GM19193 (cell line): ENCODE results near the gene NBEAL2.

Experiments used
- POLR2A ChIP-seq: IDR thresholded peaks from 4 replicates; pipeline ENCODE4 v1.6.1; 2011; ENCODE audit not compliant: insufficient read depth, insufficient read length; ENCODE audit errors: extremely low read depth

Gene NBEAL2, protein sequence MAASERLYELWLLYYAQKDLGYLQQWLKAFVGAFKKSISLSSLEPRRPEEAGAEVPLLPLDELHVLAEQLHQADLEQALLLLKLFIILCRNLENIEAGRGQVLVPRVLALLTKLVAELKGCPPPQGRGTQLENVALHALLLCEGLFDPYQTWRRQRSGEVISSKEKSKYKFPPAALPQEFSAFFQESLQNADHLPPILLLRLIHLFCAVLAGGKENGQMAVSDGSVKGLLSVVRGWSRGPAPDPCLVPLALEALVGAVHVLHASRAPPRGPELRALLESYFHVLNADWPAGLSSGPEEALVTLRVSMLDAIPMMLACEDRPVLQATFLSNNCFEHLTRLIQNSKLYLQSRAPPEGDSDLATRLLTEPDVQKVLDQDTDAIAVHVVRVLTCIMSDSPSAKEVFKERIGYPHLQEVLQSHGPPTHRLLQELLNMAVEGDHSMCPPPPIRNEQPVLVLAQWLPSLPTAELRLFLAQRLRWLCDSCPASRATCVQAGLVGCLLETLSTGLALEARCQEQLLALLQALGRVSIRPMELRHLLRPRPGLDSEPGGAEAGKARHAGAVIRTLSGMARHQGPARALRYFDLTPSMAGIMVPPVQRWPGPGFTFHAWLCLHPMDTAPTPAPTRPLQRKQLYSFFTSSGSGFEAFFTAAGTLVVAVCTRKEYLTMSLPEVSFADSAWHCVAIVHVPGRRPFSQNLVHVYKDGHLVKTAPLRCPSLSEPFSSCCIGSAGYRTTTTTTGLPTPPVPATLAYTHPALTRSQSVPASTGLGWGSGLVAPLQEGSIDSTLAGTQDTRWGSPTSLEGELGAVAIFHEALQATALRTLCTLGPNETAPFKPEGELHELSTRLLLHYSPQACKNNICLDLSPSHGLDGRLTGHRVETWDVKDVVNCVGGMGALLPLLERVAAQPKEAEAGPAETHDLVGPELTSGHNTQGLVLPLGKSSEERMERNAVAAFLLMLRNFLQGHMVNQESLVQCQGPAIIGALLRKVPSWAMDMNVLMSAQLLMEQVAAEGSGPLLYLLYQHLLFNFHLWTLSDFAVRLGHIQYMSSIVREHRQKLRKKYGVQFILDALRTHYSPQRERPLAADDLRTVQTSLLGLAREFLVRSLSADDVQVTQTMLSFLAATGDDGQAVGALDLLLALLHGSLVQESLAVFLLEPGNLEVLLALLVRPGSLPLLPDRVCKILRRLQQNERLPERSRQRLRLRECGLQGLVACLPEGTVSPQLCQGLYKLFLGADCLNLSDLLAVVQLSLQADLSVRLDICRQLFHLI (N-terminal part only)

DNA sequence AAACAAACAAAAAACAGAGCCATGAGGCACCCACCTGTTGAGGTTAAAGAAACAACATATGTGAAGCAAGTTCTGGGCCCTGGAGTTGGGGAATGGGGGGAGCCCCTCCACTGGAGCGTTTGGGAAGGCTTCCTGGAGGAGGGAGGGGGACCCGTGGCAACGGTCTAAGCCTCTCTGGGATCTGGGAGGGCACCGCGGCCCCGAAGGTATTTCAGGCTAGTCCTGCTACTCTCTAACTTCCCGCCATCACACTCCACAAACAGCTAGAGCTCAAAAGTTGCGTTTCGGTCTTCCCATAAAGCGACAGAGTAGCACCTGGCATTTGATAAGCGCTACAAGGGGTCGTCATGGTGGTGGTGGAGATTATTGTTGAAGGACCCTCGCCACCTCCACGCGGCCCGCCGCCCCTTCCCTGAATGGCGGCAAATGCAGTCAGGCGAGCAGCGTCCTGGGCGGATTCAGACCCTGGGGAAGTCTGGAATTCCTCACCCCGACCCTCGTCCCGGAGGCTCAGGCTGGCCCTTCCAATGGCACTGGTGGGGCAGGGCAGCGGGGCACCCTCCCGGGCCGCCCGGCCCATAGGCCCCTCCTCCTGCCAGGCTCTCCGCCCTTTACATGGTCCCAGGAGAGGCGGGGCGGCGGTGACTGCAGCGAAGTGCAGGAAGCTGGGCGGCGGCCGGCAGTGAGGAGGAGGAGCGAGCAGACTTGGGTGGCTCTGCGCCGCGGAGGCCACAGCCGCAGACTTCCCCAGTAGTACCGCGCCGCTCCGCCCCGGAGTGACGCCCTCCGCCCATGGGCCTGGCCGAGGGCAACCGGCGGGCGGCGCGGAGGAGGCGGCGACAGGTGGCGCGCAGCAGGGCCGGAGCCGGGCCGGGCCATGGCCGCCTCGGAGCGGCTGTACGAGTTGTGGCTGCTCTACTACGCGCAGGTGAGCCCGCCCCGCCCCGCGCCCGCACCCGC lies at the start of gene NBEAL2:
NBEAL2 (plus strand) TSS at position 682 of the 960 bp plus-strand sequence; CDS start at position 878, 196 bp downstream.
- peak; percentile 69 for TF ChIP-seq POLR2A

DNA sequence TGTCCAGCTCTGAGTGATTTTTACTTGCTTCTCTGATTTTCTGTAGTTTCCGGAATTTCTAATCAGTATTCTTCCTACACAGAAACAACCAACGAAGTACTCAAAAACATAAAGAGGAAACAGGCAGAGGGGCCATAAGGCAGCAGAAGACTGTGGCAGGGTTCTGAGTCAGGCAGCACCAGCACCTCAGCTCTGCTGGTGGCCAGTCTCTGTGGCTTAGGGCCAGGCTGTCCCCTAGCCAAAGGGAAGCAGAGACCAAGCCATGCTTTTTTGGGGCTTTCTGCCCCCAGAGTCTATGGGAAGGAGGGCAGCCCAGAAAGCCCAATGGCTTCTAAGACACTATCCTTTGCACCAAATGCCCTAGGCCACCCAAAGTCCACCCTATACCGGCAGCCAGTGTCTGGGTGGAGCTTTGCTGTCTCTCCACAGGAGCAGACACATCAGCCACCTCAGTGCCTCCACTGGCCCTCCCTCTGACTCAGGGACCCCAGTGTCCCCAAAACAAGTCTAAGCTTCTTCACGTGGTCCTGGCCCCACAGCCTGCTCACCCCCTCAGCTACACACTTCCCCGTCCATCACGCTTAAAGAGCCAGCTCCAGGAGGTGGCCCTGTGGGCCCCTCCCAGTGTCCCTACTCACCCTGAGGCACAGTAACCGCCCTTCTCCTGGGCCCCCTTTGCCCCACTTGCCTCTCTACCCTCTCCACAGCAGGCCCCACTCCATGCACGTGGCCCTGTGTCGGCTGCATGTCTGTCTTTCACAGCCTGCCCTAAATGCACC lies 49.1 kb upstream of the NBEAL2 start:
- TF ChIP-seq POLR2A, result no peak

DNA sequence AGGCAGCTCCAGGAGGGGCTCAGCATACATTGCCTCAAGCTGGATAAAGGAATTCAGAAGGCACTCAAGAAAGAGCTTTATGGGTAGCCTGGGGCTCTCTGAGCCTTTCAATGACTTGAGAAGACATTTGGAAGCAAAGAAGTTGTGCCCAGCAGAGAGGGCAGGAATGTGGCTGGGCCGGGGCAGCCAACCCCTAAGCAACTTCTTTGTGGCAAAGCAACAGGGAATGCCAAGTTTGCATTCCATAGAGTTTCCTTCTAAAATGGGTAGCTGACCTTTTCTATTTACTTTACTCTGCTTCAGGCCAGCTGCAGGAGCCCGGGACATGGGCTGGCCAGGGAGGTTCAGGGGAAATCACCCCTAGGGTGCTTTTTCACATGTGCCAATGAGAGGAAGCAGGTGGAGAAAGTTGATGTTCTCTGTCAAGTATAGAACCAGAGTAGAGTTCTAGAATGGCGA lies 48.5 kb upstream of the NBEAL2 start:
- TF ChIP-seq POLR2A, result no peak

DNA sequence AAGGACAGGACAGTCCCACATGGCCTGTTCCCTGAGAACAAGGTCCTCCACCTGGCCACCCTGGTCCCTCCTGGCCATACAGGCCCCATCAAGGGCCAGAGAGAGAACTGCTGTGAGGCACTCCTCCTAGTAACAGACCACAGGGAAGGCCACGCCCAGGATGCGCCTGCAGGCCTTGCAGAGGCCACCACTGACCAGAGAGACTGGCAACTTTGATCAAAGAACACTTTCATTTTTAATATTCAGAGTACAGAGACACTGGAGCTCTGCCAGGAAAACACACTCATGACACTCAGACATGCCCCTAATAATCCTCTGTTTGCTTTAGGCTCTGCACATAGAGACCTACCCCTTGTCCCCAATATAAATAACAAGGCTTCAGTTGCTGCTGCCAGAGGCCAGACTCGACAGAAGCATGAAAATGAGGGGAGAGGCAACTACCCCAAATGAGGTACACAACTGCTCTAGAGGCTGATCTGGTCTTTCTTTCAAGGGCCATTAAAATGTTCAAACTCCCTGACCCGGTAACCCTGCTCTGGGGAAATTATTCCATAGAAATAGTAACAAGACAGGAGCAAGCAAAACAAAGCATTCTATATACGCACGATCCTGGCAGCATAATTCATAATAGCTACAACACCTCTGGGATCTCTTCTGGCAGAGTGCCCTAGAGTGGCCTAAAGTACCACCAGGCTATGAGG lies 47.7 kb upstream of the NBEAL2 start:
- TF ChIP-seq POLR2A, result no peak

DNA sequence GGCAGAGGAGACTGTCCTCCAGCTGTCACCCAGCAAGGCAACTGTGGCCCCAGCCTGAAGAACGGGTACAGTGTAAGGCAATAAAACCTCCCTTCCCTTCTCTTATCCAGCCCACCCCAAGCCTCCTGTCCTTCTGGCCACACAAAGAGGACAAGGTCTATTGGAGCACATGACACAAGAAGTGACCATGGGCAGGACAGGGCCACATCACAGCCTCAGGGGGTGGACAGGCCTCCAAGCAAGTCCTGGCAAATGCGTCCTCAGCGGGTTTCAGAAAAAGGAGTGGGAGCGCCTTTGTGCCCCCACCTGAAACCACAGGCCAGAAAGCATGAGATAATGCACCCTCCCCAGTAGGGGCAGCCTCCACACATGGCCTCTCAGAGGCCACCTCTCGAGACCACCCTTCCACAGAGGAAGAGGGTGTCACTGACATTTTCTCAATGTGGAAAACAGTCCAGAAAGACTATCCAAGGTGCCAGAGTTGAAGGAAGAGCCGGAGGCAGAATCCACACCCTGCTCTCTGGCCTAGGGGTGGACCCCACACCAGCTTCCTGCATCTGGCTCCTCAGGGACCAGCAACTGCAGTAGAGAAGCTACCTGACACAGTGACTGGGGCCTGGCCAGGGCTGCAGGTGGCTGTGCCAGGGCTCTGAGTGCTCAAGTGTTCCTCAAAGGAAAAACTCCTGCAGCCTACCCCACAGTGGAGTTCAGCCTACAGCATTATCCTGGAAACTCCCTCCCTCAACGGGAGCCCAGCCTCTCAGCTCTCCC lies 46.8 kb upstream of the NBEAL2 start:
- no peak for TF ChIP-seq POLR2A

DNA sequence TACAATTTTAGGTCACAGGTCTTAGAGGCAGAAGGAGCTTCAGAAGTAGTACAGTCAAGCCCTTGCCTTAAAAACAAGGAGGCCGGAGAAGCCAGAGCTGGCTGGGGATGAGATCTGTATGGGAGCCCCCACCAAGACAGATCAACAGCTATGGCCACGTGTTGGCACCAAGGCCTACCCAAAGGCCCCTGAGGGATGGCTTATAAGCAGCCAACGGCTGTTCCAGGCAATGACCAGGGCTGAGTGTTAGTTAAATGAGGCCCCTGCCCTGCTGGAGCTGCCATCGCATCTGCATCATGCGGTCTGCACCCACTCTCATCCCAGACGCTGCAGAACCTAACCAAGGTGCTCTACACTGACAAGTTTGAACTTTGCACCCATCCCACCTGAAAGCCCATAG lies 46.2 kb upstream of the NBEAL2 start:
- no peak for TF ChIP-seq POLR2A

DNA sequence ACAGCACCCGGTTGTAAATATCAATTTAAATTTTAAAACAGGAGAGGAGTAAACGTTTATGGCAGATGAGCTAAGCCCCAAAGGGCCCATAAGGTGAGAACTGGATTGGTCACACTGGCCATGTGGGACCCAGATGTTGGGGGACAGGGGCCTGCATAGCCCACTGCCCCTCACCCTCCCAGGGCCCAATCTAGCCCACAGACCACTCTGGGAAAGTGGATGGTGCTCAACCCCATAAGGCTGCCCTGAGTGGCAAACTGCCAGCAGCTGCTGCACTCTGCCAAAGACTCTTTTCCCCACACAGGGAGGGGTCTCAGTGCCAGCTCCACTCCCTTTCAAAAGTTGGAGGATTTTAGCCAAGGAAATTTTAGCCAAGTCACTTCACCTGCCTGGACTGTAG lies 45.4 kb upstream of the NBEAL2 start:
- TF ChIP-seq POLR2A, result no peak

DNA sequence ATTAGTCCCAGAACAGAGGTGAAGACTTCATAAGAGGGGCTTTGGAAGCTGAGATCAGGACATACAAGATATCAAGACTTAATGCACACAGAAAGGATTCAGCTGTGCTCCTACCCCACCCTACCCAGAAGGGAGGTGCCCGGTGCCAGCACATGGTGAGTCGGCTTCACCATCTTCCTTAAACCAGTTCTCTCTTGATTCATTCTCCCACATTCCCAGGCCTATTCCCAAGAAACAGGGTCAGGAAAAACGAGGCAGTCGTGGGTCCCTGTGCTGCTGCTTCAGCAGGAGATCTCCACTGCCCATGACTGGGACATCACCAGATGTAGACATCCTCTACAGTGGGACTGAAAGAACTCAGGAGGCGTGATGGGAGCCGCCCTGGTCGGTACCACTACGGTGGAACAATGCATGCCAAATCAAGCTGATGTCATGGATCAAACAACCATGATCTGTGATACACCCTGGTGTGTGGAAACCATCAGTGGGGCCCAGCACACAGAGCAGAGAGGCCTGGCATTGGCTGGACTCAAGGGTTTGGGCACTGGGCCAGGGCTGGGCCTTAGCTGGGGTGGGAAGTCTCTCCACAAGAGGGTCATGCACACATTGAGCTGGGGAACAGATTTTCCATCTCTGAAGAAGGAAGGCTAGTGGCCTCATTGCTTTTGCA lies 44.8 kb upstream of the NBEAL2 start:
- no peak for TF ChIP-seq POLR2A

DNA sequence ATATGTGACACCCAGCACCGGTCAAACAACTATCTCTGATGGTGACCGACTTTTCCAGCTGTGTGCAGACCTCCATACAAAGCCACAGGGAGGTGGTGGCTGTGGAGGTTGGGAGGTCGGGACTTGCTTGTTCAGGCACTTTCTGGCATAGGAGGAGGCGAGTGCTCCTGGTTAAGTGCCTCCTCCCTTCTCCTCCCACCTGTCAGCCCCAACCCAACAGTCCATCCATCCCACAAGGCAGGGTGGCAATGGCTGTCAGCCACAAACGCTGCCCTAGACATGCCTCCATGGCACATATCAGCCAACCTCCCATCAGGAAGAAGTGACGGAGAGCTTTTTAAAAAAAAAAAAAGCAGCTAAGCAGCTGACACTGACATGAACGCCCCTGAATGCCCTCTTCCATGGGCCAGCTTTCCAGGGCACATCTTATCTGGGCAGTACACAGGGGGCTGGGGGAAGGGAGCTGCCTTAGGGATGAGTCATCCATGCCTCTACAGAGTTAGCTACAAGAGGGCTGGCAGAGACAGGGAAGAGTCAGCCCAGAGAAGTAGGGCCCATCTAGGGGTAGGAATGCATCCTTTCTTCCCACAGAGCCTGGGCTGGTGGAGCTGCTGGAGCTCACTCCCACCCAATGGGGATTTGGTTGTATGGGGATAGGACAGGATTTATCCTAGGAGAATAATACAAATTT lies 44.2 kb upstream of the NBEAL2 start:
- TF ChIP-seq POLR2A, result no peak

DNA sequence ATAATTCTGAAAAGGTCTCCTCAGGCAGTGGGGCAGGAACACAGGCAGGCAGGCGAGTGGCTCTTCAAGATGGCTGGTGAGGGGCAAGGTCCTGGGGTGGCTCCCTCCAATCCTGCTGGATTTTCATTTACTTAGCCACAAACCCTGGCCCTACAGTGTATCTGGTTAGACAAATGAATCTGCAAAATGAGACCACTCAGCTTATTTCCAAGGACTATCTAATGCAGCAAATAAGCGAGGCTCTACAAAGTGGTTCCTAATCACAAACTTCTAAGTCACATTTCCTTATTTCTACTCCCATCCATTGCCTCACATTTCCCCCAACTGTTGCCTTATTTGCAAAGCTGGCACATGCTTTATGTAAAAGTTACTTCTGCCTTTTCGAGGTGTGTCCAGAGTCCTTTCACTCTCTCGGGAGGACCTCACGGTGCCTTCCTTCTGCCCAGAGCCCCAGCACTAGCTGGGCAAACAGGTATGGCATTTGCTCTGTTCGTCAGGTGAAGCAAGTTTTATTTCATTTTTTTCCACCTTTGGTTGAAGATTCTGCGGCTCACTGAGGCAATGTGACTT lies 43.4 kb upstream of the NBEAL2 start:
- TF ChIP-seq POLR2A, result no peak
